Fibroblast of skin of right biceps (primary cell): Measurements from ENCODE around the gene RNF7.
"Not testable (repeated sequence)": the region's sequence is repeated elsewhere in the genome, so short reads cannot be mapped to it uniquely, and the experiment has no call there.

Source experiments
- DNase-seq: peaks from one replicate; pipeline ENCODE4 v3.0.0-alpha.2; 2013

The RNF7 gene

DNA sequence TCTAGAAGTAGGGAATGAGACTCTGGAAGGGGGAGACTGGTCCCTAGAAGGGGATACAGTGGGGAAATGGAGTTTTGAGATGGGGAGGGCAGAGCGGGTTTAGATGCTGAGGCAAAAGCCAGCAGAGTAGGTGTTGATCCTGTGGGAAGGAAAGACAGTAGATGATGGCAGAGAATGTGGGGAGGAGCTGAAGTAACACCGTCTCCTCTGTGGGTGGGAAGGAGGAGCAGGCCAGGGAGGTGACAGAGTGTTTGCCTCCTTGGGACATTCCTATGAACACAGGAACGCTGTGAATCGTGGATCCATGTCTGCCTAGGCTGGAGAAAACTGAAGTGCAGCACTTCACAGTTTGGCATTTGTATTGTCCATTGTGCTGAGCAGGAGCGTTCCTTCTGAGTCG is 45.5 kb downstream of the RNF7 start:
- no peak for DNase-seq

DNA sequence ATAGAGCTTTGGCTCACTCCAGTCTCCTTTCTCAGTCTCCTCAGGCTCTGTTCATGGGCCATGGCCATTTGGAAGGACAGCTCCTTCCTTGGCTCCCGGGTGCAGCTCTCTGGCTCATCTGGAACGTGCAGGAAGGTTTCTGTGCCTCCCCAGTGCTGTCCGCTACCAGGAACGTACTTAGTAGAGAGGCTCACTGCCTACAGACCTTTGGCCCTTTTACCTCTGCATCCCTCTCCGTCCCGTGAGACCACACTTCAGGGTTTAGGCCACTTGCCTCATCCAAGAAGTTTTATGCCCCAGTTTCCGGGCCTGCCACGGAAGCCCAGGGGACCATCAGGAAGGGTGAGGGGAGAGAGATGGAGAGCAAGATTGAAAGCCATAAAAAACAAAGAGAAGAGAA is 46.0 kb downstream of the RNF7 start:
- DNase-seq, result no peak

DNA sequence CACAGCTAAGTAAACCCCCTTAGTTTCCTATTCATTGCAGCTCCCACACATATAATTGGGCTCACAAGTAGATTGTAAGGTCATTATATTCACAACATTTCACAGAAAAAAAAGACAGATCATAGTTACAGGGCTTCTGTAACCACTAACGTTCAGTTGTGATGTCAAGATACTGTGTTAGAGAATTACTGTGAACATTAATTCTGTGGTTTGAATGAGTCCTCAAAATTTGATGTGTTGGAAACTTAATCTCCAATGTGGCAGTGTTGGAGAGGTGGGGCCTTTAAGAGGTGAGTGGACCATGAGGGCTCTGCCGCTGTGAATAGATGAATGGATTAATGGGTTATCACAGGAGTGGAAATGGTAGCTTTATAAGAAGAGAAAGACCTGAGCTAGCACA is 46.4 kb downstream of the RNF7 start:
- no peak for DNase-seq

DNA sequence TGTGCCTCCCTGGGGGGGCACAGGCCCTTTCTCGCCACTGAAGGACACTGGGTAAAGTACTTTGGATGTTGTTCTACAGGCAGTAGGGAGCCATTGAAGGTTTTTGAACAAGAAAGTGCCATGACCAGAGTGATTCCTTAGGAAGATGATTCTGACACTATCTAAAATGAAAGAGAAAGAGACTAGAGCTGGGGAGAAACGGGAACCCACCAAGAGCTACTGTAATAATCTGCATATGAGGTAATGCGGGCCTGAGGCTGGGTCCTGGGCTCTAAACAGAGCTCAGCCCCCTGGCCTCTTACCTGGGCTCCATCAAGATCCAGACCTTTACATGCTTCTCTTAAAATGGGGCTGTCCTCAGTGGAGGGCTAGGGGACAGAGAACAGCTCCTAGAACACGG is 50.1 kb downstream of the RNF7 start:
- no peak for DNase-seq

DNA sequence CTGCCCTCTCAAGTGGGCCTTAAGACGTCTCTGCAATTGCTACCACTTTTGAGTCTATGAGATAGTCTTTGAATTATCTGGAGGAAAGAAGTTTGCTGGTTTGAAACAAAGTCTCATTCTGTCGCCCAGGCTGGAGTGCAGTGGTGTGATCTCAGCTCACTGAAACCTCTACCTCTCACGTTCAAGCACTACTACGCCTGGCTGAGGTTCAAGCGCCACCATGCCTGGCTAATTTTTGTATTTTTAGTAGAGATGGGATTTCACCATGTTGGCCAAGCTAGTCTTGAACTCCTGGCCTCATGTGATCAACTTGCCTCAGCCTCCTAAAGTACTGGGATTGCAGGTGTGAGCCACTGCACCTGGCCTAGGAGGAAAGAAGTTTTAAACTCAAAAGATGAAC is 50.7 kb downstream of the RNF7 start:
- DNase-seq, result not testable (repeated sequence)

DNA sequence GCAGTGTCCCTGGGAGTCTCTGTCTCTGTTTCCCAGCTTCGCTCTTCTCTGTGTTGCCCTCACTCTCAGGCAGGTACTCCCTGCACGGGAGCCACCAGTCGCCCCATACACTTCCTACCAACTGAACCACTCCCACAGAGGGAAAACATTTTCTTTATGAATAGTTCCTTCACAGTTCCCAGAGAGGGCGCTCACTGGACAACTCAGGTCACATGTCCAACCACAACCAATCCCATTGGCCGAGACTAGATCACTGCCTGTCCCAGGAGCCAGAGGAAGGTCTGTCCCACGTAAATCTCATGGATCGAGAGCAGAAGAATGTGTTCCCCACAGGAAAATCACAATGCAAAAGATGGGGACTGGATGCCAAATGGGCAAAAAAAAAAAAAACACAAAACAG is 51.2 kb downstream of the RNF7 start:
- no peak for DNase-seq

DNA sequence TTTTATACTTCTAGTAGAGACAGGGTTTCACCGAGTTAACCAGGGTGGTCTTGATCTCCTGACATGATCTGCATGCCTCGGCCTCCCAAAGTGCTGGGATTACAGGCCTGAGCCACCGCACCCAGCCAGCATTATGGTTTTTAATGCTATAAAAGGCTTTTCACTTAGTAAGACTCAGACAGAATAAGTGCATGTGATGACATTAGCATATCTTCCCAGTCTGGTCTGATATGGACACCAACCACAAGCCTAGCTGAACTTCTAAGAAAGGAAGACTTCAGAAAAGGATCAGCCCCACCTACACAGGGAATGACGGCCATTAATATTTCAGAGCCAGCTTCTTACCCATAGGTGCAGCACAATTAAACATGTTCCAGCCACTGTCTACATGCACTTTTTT is 52.1 kb downstream of the RNF7 start:
- no peak for DNase-seq

DNA sequence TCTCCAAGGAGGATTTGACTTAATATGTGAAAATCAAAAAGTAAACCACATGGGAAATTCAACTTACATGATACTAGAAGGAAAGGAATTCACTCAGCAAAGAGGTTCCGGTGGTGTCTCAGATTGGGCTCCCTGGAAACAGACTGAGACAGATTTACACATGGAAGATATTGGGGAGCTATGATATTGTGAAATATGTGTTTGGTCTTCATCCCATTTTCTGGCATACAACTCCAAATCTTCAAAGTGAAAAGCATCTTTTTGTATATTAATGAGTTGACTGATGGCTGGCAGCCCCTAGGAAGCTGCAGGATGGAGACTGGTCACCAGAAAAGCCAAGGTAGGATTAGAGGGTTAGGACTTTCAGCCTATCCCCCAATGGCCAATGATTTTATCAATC is 54.4 kb downstream of the RNF7 start:
- DNase-seq, result no peak

DNA sequence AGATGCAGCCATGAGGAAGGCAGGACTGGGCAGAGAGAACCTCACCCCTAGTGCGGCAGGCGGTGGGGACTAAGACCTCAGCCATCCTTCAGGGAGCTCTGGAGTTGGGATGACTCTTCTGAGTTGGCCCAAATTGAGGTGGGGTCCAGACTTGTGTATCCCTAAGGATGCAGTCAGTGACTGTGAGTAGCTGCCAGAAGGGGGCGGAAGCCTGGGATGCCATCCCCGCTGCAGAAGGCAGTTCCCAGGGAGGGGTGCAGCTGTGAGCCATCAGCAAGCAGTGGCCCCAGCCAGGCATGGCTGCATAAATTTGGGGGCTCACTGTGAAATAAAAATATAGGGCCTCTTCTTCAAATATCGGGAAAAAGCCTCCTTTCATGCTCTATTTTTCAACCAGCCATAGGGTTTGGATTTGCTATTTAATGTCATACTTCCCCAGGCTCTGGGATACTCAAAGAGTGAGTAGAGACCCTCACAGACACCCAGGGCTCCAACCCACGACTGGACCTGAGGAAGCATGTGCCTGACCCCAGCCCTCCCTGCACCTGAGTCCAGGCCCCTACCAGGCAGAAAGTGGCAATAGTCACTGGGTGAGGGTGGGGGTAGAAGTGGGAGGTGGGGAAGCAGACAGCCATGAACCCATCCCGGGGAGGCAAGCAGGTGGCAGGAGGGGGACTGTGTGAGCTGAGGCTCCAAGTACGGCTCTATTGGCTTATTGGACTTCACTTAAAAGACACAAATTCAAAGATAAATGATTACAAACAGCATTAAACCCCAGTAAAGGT is 55.6 kb downstream of the RNF7 start:
- DNase-seq, result no peak

DNA sequence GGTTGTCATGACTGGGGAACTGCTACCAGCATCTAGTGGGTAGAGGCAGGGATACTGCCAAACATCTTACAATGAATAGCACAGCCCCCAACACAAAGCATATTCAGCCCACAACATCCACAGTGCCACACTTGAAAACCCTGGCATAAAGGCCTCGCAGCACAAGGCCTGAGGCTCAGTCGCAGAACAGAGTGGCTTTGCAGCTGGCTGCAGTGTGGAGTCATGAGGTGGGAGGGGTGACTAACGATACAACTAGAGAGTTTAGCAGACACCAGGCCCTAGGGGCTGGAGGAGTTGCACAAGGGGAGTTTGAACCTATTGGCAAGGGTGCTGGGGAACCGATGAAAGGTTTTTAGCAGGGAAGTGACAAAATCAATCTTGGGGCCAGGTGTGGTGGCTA is 57.2 kb downstream of the RNF7 start:
- no peak for DNase-seq

DNA sequence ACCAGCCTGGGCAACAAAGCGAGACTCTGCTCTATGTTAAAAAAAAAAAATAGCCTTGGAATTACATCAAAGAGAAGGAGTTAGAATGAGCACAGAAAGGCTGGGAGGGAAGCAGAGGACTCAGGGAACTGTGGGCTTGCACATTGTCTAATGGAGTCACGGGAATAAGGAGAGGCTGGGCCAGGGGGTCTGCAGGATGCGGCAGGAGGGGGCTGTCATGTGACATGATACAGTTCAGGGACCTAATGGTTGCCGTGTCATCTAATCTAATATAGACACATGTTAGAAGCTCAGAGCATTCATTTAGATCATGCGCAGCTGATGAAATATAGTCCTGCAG is 57.6 kb downstream of the RNF7 start:
- DNase-seq, result no peak

DNA sequence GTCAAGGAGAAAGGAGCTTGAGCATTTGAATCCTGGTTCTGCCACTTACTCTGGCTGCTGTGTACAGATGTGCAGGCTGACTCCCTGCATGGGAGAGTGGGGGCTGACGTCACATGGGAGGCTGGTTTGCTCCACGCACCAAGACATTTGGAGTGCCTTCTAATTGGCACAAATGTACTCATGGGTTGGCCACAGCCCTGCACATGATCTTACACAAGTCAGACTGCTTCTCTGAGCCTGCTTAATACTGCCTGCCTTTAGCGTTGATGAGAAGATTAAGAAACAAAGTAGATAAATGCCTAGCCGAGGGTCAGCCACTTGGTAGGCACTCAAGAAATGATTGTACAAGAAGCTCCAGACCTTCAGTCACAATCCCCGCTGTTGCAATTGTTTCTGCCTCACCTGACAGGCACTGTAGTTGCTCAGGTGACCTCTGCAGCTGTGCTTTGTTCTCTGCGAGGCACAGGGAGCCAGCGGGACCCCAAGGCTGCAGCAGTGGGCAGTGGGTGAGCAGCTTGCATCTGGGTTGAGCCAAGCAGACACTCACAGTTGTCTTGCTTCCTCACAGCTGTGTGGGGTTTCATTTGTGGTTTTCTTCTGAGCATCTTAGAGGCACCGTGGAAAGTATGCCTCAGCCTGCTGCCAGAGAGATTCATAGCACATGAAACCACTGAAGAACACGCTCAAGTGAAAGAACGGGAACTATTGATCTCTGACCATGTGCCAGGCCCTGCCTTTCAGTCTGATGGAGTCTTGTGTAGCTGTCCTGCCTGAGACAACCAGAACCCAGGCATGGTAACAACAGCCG is 58.2 kb downstream of the RNF7 start:
- peak; percentile 67 for DNase-seq
